Astrocyte of the spinal cord (primary cell): ENCODE results near the gene JMJD4.

Experiments
- DNase-seq: peaks from one replicate; pipeline ENCODE4 v3.0.0; 2011; ENCODE audit warnings: low read depth, low spot score
- H3K4me3 ChIP-seq: 2 replicates; pipeline ENCODE4 v1.5.1; 2011; ENCODE audit warnings: low read depth, mild to moderate bottlenecking, low read length, moderate library complexity
- CTCF ChIP-seq: IDR thresholded peaks from 2 replicates; pipeline ENCODE4 v1.5.1; 2012; ENCODE audit warnings: low read depth, mild to moderate bottlenecking, low read length, inconsistent platforms
- in situ Hi-C: cut with HindIII; loops from 2 replicates; pipeline ENCODE4 v1.10.0; 2017; ENCODE audit warnings: low sequenced_read_pairs

JMJD4 gene

GRCh38 chr1:227734856-227735538 lies at the start of gene JMJD4, which contains the start of gene SNAP47:
JMJD4 (minus strand) TSS chr1:227735302; CDS start chr1:227735273, 29 bp downstream.
SNAP47 (plus strand) TSS chr1:227735435; CDS start chr1:227747737, 12,302 bp downstream.
- peak within 1 kb of the TSS; percentile 80 for H3K4me3 ChIP-seq
- TF ChIP-seq CTCF, result no peak
- in situ Hi-C loops, result no loop called here
- DNase-seq, result peak; percentile 93

GRCh38 chr1:227782226-227782625 lies 47.1 kb upstream of the JMJD4 start:
- no peak overlapping the region for H3K4me3 ChIP-seq
- in situ Hi-C loops, result no loop called here
- TF ChIP-seq CTCF, result no peak
- no peak for DNase-seq

GRCh38 chr1:227781314-227781930 lies 46.3 kb upstream of the JMJD4 start:
- in situ Hi-C loops, result no loop called here
- no peak for TF ChIP-seq CTCF
- DNase-seq, result no peak
- H3K4me3 ChIP-seq, result no peak overlapping the region

GRCh38 chr1:227780101-227781044 lies 45.3 kb upstream of the JMJD4 start:
- in situ Hi-C loops, result no loop called here

GRCh38 chr1:227779685-227780084 lies 44.6 kb upstream of the JMJD4 start:
- DNase-seq, result no peak
- in situ Hi-C loops, result no loop called here
- no peak for TF ChIP-seq CTCF
- no peak overlapping the region for H3K4me3 ChIP-seq

More at GRCh38 chr1:227780101-227781044, 45.3 kb upstream of the JMJD4 start:
- no peak for TF ChIP-seq CTCF
- H3K4me3 ChIP-seq, result no peak overlapping the region
- DNase-seq, result no peak

GRCh38 chr1:227779021-227779441 lies 43.9 kb upstream of the JMJD4 start:
- no peak for DNase-seq
- no peak overlapping the region for H3K4me3 ChIP-seq

More at GRCh38 chr1:227779021-227779441, 43.9 kb upstream of the JMJD4 start:
- in situ Hi-C loops, result no loop called here
- TF ChIP-seq CTCF, result no peak
